ENCODE measurements around the gene RAB17. TPM values are rescaled to one million over a fixed set of nuclear protein-coding genes. Genes with fewer than 3 reads are reported as not detected.

The RAB17 gene
- total RNA-seq, 2 donors from 2014 or later: 12.6 to 13.6 TPM

DNA sequence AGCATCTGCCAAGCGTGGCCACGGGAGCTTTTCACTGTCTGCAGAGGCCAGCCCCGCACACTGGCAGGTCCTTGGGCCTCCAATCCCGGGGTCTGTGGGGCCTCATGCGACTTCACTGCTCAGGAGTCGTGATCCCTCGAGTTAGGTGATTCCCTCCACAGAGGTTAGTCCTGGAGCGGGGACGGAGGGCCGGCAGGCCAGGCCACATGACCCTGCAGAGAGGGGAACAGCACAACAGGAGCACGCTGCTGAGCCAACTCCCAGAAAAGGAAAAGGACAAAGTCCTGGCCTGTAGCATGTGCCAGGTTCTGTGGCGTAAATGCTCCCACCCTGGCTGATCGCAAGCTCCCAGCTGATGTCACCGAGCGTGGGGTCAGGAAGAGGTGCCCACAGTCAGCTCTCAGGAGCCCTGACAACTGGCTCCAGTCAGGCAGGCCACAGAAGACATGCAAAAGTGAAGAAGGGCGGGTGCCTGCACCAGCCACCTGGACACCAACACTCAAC is 39.4 kb downstream of the RAB17 start:
- intact Hi-C loops (cut with DNase I): no loop called here

DNA sequence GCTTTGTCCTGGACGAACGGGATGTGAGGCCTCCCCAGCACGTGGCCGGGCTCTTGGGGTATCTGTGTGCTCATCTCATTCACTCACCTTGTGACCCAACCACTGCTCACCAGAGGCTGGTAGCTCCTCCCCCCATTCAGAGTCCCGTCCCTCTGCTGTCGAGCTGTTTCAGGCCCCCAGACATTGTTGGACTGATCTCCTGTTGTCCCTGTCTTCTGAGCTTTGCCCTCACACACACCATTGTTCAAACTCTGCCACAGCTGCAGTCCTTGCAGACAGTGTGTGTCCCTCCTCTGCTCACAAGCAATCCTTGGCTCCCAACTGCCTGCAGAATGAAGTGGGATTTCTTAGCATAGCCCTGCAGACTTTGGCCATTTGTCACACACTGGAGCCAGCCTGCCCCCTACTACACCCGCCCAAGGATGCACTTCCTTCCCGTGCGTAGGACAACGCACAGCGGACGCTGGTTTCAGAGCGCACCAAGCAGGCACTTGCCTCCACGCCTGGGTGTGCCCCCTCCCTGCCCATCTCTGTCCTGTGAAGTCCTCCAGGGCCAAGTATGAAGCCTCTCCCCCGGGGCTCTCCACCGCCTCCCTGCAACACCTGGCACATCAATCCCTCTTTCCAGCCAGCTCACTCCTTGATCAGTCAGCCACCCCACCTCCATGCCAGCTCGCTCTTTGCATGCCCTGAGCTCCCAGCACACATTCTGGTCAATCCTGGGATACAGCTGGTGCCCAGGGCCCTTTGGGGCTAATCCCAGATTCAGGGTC is 40.7 kb downstream of the RAB17 start:
- Histone ChIP-seq H3K36me3 (peaks cover 6 to 14% of the 10 kb centered on the region in 2 donors), H3K9me3 (no peaks in the 10 kb centered on the region), H3K4me3 (no peak overlapping the region), H3K4me1 (replicated peaks) (no peaks in the 10 kb centered on the region), H3K27ac (no peak overlapping the region), H3K27me3 (replicated peaks; ENCODE audit: insufficient read depth) (no peaks in the 10 kb centered on the region)
- DNase-seq (ENCODE audit: low spot score): no peak
- intact Hi-C loops (cut with DNase I): no loop called here
- TF ChIP-seq POLR2A (IDR thresholded peaks at IDR 0.05) (no peak), POLR2AphosphoS5 (IDR thresholded peaks at IDR 0.05) (no peak)
- TF ChIP-seq, protein P1, sequence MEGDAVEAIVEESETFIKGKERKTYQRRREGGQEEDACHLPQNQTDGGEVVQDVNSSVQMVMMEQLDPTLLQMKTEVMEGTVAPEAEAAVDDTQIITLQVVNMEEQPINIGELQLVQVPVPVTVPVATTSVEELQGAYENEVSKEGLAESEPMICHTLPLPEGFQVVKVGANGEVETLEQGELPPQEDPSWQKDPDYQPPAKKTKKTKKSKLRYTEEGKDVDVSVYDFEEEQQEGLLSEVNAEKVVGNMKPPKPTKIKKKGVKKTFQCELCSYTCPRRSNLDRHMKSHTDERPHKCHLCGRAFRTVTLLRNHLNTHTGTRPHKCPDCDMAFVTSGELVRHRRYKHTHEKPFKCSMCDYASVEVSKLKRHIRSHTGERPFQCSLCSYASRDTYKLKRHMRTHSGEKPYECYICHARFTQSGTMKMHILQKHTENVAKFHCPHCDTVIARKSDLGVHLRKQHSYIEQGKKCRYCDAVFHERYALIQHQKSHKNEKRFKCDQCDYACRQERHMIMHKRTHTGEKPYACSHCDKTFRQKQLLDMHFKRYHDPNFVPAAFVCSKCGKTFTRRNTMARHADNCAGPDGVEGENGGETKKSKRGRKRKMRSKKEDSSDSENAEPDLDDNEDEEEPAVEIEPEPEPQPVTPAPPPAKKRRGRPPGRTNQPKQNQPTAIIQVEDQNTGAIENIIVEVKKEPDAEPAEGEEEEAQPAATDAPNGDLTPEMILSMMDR (IDR thresholded peaks at IDR 0.05): no peak
- 81% methylated on average over 17 of the region's 17 CpGs for WGBS

More for the DNA sequence above, 39.4 kb downstream of the RAB17 start:
- no peak for TF ChIP-seq POLR2A (IDR thresholded peaks at IDR 0.05)
- TF ChIP-seq, protein P1 (IDR thresholded peaks at IDR 0.05): no peak
- no peak for TF ChIP-seq POLR2AphosphoS5 (IDR thresholded peaks at IDR 0.05)
- H3K4me1 ChIP-seq (replicated peaks): no peaks in the 10 kb centered on the region
- peaks cover 6 to 14% of the 10 kb centered on the region in 2 donors for H3K36me3 ChIP-seq
- DNase-seq (ENCODE audit: low spot score): no peak
- no peaks in the 10 kb centered on the region for H3K27me3 ChIP-seq (replicated peaks; ENCODE audit: insufficient read depth)
- H3K9me3 ChIP-seq: no peaks in the 10 kb centered on the region
- no peak overlapping the region for H3K27ac ChIP-seq
- 94% methylated on average over 16 of the region's 16 CpGs for WGBS
- H3K4me3 ChIP-seq: no peak overlapping the region

DNA sequence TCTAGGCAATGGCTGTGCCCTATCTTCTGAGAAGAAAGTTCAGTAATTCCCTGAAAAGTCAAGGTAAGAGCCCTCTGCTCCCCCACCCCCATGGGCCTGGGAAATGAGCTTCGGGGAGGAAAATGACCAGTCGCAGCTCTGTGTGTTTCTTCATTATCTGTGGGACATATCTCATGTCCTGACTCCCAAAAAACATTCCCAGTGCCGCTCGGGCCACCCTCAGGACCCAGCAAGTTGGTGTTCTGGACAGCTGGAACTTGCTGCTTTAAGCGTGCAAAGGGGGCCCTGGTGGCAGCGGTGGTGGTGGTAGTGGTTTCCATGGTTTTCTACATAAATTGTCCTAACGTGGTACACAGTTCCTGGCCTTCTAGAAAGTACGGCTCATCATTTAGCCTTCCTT is 41.3 kb downstream of the RAB17 start:
- Histone ChIP-seq H3K27ac (no peak overlapping the region), H3K27me3 (replicated peaks; ENCODE audit: insufficient read depth) (no peaks in the 10 kb centered on the region), H3K9me3 (no peaks in the 10 kb centered on the region), H3K4me1 (replicated peaks) (no peaks in the 10 kb centered on the region), H3K4me3 (no peak overlapping the region), H3K36me3 (peaks cover 6 to 13% of the 10 kb centered on the region in 2 donors)
- no peak for DNase-seq (ENCODE audit: low spot score)
- intact Hi-C loops (cut with DNase I): no loop called here
- WGBS: 82% methylated on average over 8 of the region's 8 CpGs
- TF ChIP-seq POLR2AphosphoS5 (IDR thresholded peaks at IDR 0.05): no peak
- TF ChIP-seq, protein P1 (IDR thresholded peaks at IDR 0.05): no peak
- TF ChIP-seq POLR2A (IDR thresholded peaks at IDR 0.05): no peak

DNA sequence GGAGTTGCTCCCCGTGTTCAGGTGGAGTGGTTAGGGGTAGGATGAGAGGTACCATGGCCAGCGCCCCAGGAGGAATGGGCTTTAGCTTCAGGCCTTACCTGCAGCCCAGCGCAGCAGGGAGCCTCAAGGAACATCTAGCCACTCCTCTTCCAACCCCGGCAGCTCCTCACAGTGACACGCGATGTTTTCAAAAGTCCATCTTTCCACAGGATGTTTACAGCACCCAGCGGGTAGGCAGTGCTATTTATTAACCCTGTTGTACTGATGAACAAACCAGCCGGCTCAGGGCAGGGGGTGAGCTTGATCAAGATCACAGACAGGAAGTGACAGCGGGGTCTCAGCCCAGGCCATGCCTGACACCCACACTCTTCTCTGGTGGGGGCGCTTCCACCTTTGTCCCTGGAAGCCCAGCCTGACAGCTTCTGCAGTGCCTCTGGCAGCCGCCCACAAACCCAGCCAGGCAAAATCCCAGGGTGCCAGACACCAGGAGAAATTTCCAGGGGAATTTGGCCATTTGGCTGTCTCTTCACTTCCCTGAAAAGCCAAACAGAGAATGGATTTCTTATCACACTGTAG is 42.6 kb downstream of the RAB17 start:
- WGBS: 64% methylated on average over 11 of the region's 11 CpGs
- Histone ChIP-seq H3K4me1 (replicated peaks) (no peaks in the 10 kb centered on the region), H3K27ac (no peak overlapping the region), H3K9me3 (no peaks in the 10 kb centered on the region), H3K36me3 (peaks cover under 1 to 5% of the 10 kb centered on the region in 2 donors), H3K27me3 (replicated peaks; ENCODE audit: insufficient read depth) (no peaks in the 10 kb centered on the region), H3K4me3 (no peak overlapping the region)
- no peak for DNase-seq (ENCODE audit: low spot score)
- TF ChIP-seq POLR2A (IDR thresholded peaks at IDR 0.05) (no peak), POLR2AphosphoS5 (IDR thresholded peaks at IDR 0.05) (no peak)
- TF ChIP-seq, protein P1 (IDR thresholded peaks at IDR 0.05): no peak
- intact Hi-C loops (cut with DNase I): no loop called here

Measured in prostate gland (tissue), 2 donors.